ENCODE data around the gene SLC27A2. TPM values are rescaled to one million over a fixed set of nuclear protein-coding genes. Genes with fewer than 3 reads are reported as not detected.
"Not testable (repeated sequence)": the region's sequence is repeated elsewhere in the genome, so short reads cannot be mapped to it uniquely, and the experiment has no call there.

SLC27A2 gene
- total RNA-seq, 1 donor from 2014 or later: 7.8 TPM

DNA sequence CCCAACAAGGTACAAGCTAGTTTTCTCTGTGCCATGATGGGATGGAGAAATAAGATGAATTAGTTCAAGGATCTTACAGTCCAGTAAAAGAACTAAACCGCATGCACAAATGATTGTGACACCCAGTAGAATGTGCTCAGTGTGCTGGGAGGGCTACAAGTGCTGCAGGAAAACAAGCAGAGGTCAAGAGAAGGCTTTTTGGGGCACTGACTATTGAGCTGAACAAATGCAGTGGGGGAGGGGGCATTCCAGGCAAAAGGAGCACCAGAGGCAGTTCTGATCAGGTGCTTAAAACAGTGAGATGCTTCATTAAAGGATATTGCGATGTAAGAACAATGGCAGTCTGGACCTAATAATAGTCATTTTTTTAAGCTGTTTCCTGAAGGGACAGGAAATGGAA lies 6.0 kb downstream of the SLC27A2 start:
- TF ChIP-seq, protein P1, sequence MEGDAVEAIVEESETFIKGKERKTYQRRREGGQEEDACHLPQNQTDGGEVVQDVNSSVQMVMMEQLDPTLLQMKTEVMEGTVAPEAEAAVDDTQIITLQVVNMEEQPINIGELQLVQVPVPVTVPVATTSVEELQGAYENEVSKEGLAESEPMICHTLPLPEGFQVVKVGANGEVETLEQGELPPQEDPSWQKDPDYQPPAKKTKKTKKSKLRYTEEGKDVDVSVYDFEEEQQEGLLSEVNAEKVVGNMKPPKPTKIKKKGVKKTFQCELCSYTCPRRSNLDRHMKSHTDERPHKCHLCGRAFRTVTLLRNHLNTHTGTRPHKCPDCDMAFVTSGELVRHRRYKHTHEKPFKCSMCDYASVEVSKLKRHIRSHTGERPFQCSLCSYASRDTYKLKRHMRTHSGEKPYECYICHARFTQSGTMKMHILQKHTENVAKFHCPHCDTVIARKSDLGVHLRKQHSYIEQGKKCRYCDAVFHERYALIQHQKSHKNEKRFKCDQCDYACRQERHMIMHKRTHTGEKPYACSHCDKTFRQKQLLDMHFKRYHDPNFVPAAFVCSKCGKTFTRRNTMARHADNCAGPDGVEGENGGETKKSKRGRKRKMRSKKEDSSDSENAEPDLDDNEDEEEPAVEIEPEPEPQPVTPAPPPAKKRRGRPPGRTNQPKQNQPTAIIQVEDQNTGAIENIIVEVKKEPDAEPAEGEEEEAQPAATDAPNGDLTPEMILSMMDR (IDR thresholded peaks at IDR 0.05; ENCODE audit: insufficient read depth, low read length, poor library complexity, severe bottlenecking): no peak
- no peak for DNase-seq (ENCODE audit: low read depth)
- Histone ChIP-seq H3K27me3 (ENCODE audit: control insufficient read depth, insufficient read depth, low read length) (peaks cover under 1% of the 10 kb centered on the region), H3K36me3 (ENCODE audit: control insufficient read depth, insufficient read depth, low read length) (no peaks in the 10 kb centered on the region), H3K4me3 (ENCODE audit: low read depth, low read length) (no peak overlapping the region)

DNA sequence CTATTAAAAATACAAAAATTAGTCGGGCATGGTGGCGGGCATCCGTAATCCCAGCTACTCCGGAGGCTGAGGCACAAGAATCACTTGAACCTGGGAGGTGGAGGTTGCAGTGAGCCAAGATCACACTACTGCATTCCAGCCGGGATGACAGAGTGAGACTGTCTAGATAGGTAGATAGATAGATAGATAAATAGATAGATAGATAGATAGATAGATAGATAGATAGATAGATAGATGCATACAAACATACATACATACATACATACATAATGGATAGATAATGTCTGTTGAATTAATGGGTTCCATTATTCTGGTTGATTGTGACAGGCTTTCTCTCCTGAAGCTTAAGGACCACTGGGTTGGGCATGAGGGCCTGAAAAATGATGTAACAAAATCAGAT lies 6.8 kb downstream of the SLC27A2 start:
- DNase-seq (ENCODE audit: low read depth); H3K36me3 ChIP-seq (ENCODE audit: control insufficient read depth, insufficient read depth, low read length); H3K27me3 ChIP-seq (ENCODE audit: control insufficient read depth, insufficient read depth, low read length); H3K4me3 ChIP-seq (ENCODE audit: low read depth, low read length): not testable (repeated sequence)

DNA sequence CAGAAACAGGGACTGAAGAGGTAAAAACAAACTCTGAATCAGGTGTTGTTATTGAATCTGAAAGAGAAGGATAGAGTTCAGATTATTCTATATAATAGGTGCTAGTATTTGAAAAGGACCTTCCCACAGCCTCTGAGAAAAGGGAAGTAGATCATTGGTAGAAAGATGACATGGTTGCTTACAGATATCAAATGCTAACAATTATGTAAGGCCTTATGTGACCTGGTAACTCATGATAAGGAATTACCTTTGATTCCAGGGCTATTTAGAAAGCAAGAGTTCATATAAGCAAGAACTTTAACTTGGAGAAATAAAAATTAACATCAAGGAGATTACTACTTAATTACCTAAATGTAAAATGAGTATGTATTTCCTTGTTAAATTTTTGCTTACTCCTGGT lies 7.6 kb downstream of the SLC27A2 start:
- no peak for DNase-seq (ENCODE audit: low read depth)
- TF ChIP-seq, protein P1 (IDR thresholded peaks at IDR 0.05; ENCODE audit: insufficient read depth, low read length, poor library complexity, severe bottlenecking): no peak
- Histone ChIP-seq H3K27me3 (ENCODE audit: control insufficient read depth, insufficient read depth, low read length) (no peaks in the 10 kb centered on the region), H3K36me3 (ENCODE audit: control insufficient read depth, insufficient read depth, low read length) (no peaks in the 10 kb centered on the region), H3K4me3 (ENCODE audit: low read depth, low read length) (no peak overlapping the region)

DNA sequence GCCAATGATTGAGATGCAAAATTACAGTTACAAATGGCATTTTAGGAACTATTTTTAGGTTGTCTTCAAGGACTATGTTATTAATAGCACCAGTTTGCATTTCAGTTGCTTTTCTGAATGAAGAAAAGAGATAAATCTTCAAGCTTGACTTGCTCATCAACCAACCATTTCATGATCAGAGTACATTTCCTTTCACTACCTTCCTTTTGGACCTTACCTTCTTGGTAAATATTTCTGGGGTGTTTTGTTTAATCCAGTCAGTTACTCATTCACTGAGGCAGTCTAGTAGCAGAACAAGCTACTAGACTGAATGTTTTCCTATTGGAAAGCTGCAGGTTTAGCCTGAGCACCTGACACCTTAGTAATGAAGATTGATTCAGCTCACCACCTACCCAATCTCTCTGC lies 8.2 kb downstream of the SLC27A2 start:
- no peak for DNase-seq (ENCODE audit: low read depth)
- Histone ChIP-seq H3K27me3 (ENCODE audit: control insufficient read depth, insufficient read depth, low read length) (no peaks in the 10 kb centered on the region), H3K36me3 (ENCODE audit: control insufficient read depth, insufficient read depth, low read length) (no peaks in the 10 kb centered on the region), H3K4me3 (ENCODE audit: low read depth, low read length) (no peak overlapping the region)
- TF ChIP-seq, protein P1 (IDR thresholded peaks at IDR 0.05; ENCODE audit: insufficient read depth, low read length, poor library complexity, severe bottlenecking): no peak

DNA sequence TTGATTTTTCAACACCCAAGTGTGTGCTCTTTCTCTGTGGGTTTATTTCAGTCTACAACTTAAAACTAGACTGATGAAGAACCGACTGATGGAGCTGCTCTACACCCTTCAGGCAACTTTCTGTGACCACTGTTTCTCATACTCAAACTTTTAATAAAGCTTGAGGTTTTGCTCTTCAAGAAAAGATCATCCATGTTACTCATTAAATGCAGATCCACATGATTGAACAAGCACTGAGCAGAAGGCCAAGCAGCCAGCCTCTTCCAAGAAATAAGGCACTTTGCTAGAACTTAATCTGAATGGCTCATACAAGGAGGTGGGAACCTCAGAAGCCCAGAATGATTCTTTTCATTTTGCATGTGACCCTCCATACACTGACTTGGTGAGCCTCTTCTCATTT lies 8.7 kb downstream of the SLC27A2 start:
- H3K27me3 ChIP-seq (ENCODE audit: control insufficient read depth, insufficient read depth, low read length): no peaks in the 10 kb centered on the region

DNA sequence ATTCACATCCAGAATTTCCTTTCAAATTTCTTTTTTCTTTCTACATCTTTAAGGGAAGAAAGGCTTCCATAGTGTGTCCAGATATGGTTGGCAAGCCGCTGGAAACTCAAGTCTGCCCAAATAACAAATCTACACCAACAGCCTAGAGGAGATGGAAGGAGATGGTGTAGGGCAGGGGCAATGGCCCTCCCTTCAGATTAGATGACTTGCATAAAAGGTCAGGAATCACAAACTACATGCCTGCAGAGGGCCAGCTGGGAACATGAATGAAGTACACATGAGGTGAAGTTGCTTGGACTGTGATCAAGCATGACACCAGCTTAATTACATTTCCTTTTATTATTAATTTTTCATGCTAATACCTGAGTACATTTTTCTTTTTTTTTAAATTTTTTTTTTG lies 10.2 kb downstream of the SLC27A2 start:
- Histone ChIP-seq H3K36me3 (ENCODE audit: control insufficient read depth, insufficient read depth, low read length) (no peaks in the 10 kb centered on the region), H3K4me3 (ENCODE audit: low read depth, low read length) (no peak overlapping the region), H3K27me3 (ENCODE audit: control insufficient read depth, insufficient read depth, low read length) (no peaks in the 10 kb centered on the region)
- TF ChIP-seq, protein P1 (IDR thresholded peaks at IDR 0.05; ENCODE audit: insufficient read depth, low read length, poor library complexity, severe bottlenecking): no peak
- no peak for DNase-seq (ENCODE audit: low read depth)

More for the DNA sequence above, 8.7 kb downstream of the SLC27A2 start:
- Histone ChIP-seq H3K4me3 (ENCODE audit: low read depth, low read length) (no peak overlapping the region), H3K36me3 (ENCODE audit: control insufficient read depth, insufficient read depth, low read length) (no peaks in the 10 kb centered on the region)
- TF ChIP-seq, protein P1 (IDR thresholded peaks at IDR 0.05; ENCODE audit: insufficient read depth, low read length, poor library complexity, severe bottlenecking): no peak
- peak; percentile 23 for DNase-seq (ENCODE audit: low read depth)
